ENCODE results near the gene DNAL1. TPM values are rescaled to one million over a fixed set of nuclear protein-coding genes. Genes with fewer than 3 reads are reported as not detected.

DNAL1 gene
- total RNA-seq, 1 experiment from 2014 or later = 14.3 TPM

- Mint-ChIP-seq H3K4me1 (no peaks in the 10 kb centered on the region), H3K27ac (no peak overlapping the region), H3K36me3 (peaks cover 8% of the 10 kb centered on the region), H3K27me3 (ENCODE audit: low read depth) (no peaks in the 10 kb centered on the region), H3K4me3 (no peak overlapping the region), H3K9me3 (peaks cover 8% of the 10 kb centered on the region)
- ChIA-PET POLR2A (no interaction called here), CTCF (interaction anchor here (0.5 to 1.4 kb wide), 6 partner anchors 10 to 153 kb away, joined by 3 to 4 read pairs (median 4); no protein-coding TSS in a partner anchor)
- DNase-seq (ENCODE audit: low spot score) = no peak
- no peak for ATAC-seq
- TF ChIP-seq ZNF532 (CRISPR knock-in tag; IDR thresholded peaks at IDR 0.05; ENCODE audit: borderline replicate concordance) = no peak
- TF ChIP-seq MYBL2 (CRISPR knock-in tag; IDR thresholded peaks at IDR 0.05) = no peak
- no peak for TF ChIP-seq ZNF219 (CRISPR knock-in tag; IDR thresholded peaks at IDR 0.05; ENCODE audit: borderline replicate concordance)
- no peak for TF ChIP-seq NR3C1 (CRISPR knock-in tag; conservative IDR thresholded peaks at IDR 0.05; ENCODE audit: low read depth)
- TF ChIP-seq OVOL2 (CRISPR knock-in tag; IDR thresholded peaks at IDR 0.05; ENCODE audit: borderline replicate concordance) = no peak
- TF ChIP-seq ZNF121 (CRISPR knock-in tag; IDR thresholded peaks at IDR 0.05) = no peak
- no peak for TF ChIP-seq GTF2I (CRISPR knock-in tag; conservative IDR thresholded peaks at IDR 0.05)
- TF ChIP-seq MLX (CRISPR knock-in tag; IDR thresholded peaks at IDR 0.05) = no peak
- no peak for TF ChIP-seq E2F5 (CRISPR knock-in tag; IDR thresholded peaks at IDR 0.05)
- TF ChIP-seq NR2C2 (CRISPR knock-in tag; IDR thresholded peaks at IDR 0.05) = no peak
- no peak for TF ChIP-seq TEAD4 (CRISPR knock-in tag; IDR thresholded peaks at IDR 0.05)
- no peak for TF ChIP-seq ZMAT4 (CRISPR knock-in tag; IDR thresholded peaks at IDR 0.05)
- TF ChIP-seq USF1 (CRISPR knock-in tag; IDR thresholded peaks at IDR 0.05) = no peak
- TF ChIP-seq MAX (CRISPR knock-in tag; IDR thresholded peaks at IDR 0.05) = no peak
- no peak for TF ChIP-seq GABPB1 (CRISPR knock-in tag; IDR thresholded peaks at IDR 0.05)
- no peak for TF ChIP-seq CREM (CRISPR knock-in tag; IDR thresholded peaks at IDR 0.05)
- no peak for TF ChIP-seq SMAD4 (CRISPR knock-in tag; IDR thresholded peaks at IDR 0.05)
These were observed 17.1 kb downstream of the DNAL1 start for GRCh38 chr14:73661872-73662271.

- ChIA-PET CTCF (interaction anchor here (0.5 to 1.4 kb wide), 12 partner anchors 9 to 578 kb away, joined by 3 to 5 read pairs (median 3); no protein-coding TSS in a partner anchor), POLR2A (interaction anchor here (0.6 kb wide), 1 partner anchor 202 kb away, joined by 5 read pairs; no protein-coding TSS in a partner anchor)
- Mint-ChIP-seq H3K36me3 (peaks cover 8% of the 10 kb centered on the region), H3K9me3 (peaks cover 8% of the 10 kb centered on the region), H3K4me1 (no peaks in the 10 kb centered on the region), H3K27ac (peak overlapping the region; percentile 87), H3K27me3 (ENCODE audit: low read depth) (no peaks in the 10 kb centered on the region), H3K4me3 (no peak overlapping the region)
- DNase-seq (ENCODE audit: low spot score) (peak; percentile 24), ATAC-seq (peak; percentile 86)
- TF ChIP-seq JUN (CRISPR knock-in tag; IDR thresholded peaks at IDR 0.05) (no peak), NFYB (CRISPR knock-in tag; conservative IDR thresholded peaks at IDR 0.05; ENCODE audit: low read depth) (no peak), USF1 (CRISPR knock-in tag; IDR thresholded peaks at IDR 0.05) (no peak)
These were observed 17.7 kb downstream of the DNAL1 start for GRCh38 chr14:73662487-73662943.
